Sigmoid colon (tissue), 7 donors: Measurements from ENCODE around the gene DACH1. TPM values are rescaled to one million over a fixed set of nuclear protein-coding genes. Genes with fewer than 3 reads are reported as not detected.

Experiments
- DNase-seq: peaks from one replicate; pipeline ENCODE4 v3.0.0-alpha.2; 2019
- H3K27ac ChIP-seq, 4 donors: fragments of 200-600 bp; sonication (generic); one replicate each; pipeline ENCODE4 v1.5.1; 2016 to 2019; ENCODE audit warnings: mild to moderate bottlenecking in 1 of 4
- H3K27me3 ChIP-seq, 3 donors: fragments of 200-600 bp; sonication (generic); one replicate each; pipeline ENCODE4 v1.5.1; 2019; ENCODE audit warnings: mild to moderate bottlenecking in 1 of 3
- H3K36me3 ChIP-seq, 4 donors: fragments of 200-600 bp; sonication (generic); one replicate each; pipeline ENCODE4 v1.5.1; 2016 to 2019
- H3K4me1 ChIP-seq, 4 donors: fragments of 200-600 bp; sonication (generic); one replicate each; pipeline ENCODE4 v1.5.1; 2017 to 2019
- H3K4me3 ChIP-seq, 4 donors: fragments of 200-600 bp; sonication (generic); one replicate each; pipeline ENCODE4 v1.5.1; 2017 to 2019; ENCODE audit warnings: mild to moderate bottlenecking in 2 of 4, moderate library complexity in 1 of 4
- H3K9me3 ChIP-seq, 4 donors: fragments of 200-600 bp in 3 of 4; sonication (generic) in 3 of 4; one replicate each; pipeline versions ENCODE4 v1.5.1 to v1.6.1; 2013 to 2019
- EP300 ChIP-seq, 4 donors: sonication (generic); formaldehyde crosslinking; IDR thresholded peaks; one replicate each; pipeline ENCODE4 v1.6.1; 2017; ENCODE audit warnings: antibody characterized with exemption in 4 of 4
- POLR2A ChIP-seq, 2 donors: fragments of 450-650 bp; IDR thresholded peaks; one replicate each; pipeline ENCODE4 v1.6.1; 2016; ENCODE audit warnings: antibody characterized with exemption in 2 of 2, mild to moderate bottlenecking in 2 of 2, moderate library complexity in 2 of 2
- POLR2AphosphoS5 ChIP-seq, 4 donors: sonication (generic); formaldehyde crosslinking; IDR thresholded peaks; one replicate each; pipeline ENCODE4 v1.6.1; 2017; ENCODE audit warnings: antibody characterized with exemption in 4 of 4
- WGBS, 2 donors: extraction: QIAGEN DNeasy Blood & Tissue Kit; methylation state at CpG; one replicate each; pipeline ENCODE4 v1.1.7; 2013; 5-methylcytosine and 5-hydroxymethylcytosine counted together
- intact Hi-C: fragments of 100-400 bp; cut with DNase I; formaldehyde crosslinking; loops from one replicate; pipeline ENCODE4 v1.15.1; 2023
- polyA plus RNA-seq, 3 donors: library from polyadenylated mRNA; stranded (reverse); fragments of 200-250 nt; gene quantifications; one replicate each; pipeline ENCODE4 v1.2.3, GENCODE V29; 2013
- total RNA-seq, 4 donors: library from RNA; depleted of rRNA; stranded (reverse); fragments of >200 nt; gene quantifications; one replicate each; pipeline ENCODE4 v1.1.0, GENCODE V29; 2016
- TF ChIP-seq, protein P1 (sequence below), 4 experiments: fragments of 450-650 bp in 3 of 4; fragments of 200-600 bp in 1 of 4; IDR thresholded peaks; one replicate each; pipeline ENCODE4 v1.5.1; 2016 to 2019; ENCODE audit warnings: antibody characterized with exemption in 4 of 4, mild to moderate bottlenecking in 3 of 4, moderate library complexity in 2 of 4
- donor health status: healthy with polysubstance abuse.
- donor health status: Bipolar disorder and iron deficiency.
- donor health status: healthy.

DACH1 gene
- total and polyA plus RNA-seq, 7 donors = 0.49 to 1.9 (median 1.6) TPM

DNA sequence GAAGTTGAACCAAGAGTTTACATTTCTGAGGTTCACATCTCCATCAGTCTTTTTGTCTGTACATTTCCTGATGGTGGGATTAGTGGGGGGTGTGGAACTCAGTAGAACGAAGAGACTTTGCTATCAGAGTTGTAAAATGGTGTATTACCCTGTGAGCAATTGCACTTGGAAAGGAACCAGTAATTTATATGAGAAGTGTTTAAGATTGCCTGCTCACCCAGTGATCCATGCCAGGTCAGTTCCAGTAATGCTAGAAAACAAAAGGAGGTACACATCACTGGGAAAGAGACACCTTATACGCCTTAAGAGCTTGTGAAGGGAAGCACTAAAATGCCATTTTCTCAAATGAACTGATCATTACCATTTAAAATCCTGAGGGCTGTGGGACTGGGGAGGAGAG lies 7.5 kb upstream of the DACH1 start:
- intact Hi-C loops = no loop called here
- no peak overlapping the region for H3K4me3 ChIP-seq
- no peak for DNase-seq
- H3K36me3 ChIP-seq = no peaks in the 10 kb centered on the region
- H3K27me3 ChIP-seq = peaks cover 0 to 12% (median 3%) of the 10 kb centered on the region in 3 donors
- no peaks in the 10 kb centered on the region for H3K4me1 ChIP-seq
- WGBS, 2 donors = 17 to 69% methylated on average over 2 of the region's 2 CpGs
- H3K9me3 ChIP-seq = no peaks in the 10 kb centered on the region
- H3K27ac ChIP-seq = no peak overlapping the region
- TF ChIP-seq POLR2A (IDR thresholded peaks at IDR 0.05) = no peak

DNA sequence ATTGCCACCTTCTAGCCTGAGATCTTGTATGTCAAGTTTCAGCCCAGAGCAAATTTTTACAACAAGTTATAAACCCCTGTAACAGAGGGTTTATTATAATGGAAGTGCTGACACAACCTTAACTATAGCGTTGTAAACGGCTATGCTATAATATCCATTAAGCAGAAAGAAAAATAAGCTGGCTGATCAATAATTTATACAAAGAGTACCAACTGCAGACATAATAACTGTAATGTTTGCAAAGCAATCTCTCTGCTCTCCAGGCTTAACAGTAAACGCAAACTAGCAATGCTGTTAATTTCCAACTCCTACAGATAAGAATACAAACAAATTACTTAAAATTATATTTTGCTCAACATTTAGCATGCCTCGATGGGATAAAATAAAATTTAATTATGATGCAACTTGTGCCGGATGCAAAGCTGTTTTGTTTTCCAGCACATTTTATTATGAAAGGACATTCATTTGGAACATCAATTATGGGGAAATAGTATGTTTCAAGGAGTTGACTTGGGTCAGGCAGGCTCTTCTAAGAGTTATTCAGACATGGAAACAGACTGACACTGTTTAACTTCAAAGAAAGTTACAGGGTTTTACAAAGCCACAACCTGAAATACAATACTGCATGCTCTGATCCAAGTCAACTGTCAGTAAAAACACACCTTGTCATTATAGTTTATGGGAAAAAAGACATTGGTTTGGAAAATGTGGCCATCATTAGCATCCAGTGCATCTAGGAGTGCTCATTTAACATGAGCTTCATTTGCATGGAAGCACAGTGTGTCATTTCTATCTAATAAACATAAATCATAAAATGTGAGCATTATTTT lies 6.6 kb upstream of the DACH1 start:
- intact Hi-C loops = no loop called here
- TF ChIP-seq, protein P1, sequence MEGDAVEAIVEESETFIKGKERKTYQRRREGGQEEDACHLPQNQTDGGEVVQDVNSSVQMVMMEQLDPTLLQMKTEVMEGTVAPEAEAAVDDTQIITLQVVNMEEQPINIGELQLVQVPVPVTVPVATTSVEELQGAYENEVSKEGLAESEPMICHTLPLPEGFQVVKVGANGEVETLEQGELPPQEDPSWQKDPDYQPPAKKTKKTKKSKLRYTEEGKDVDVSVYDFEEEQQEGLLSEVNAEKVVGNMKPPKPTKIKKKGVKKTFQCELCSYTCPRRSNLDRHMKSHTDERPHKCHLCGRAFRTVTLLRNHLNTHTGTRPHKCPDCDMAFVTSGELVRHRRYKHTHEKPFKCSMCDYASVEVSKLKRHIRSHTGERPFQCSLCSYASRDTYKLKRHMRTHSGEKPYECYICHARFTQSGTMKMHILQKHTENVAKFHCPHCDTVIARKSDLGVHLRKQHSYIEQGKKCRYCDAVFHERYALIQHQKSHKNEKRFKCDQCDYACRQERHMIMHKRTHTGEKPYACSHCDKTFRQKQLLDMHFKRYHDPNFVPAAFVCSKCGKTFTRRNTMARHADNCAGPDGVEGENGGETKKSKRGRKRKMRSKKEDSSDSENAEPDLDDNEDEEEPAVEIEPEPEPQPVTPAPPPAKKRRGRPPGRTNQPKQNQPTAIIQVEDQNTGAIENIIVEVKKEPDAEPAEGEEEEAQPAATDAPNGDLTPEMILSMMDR (IDR thresholded peaks at IDR 0.05) = no peak
- no peak for TF ChIP-seq EP300 (IDR thresholded peaks at IDR 0.05)
- no peak for TF ChIP-seq POLR2A (IDR thresholded peaks at IDR 0.05)
- no peak for TF ChIP-seq POLR2AphosphoS5 (IDR thresholded peaks at IDR 0.05)
- Histone ChIP-seq H3K4me1 (no peaks in the 10 kb centered on the region), H3K36me3 (no peaks in the 10 kb centered on the region), H3K4me3 (no peak overlapping the region), H3K27ac (no peak overlapping the region), H3K27me3 (peaks cover 0 to 16% (median 3%) of the 10 kb centered on the region in 3 donors), H3K9me3 (no peaks in the 10 kb centered on the region)
- DNase-seq = no peak
- WGBS, 2 donors = 18 to 63% methylated on average over 5 of the region's 5 CpGs

DNA sequence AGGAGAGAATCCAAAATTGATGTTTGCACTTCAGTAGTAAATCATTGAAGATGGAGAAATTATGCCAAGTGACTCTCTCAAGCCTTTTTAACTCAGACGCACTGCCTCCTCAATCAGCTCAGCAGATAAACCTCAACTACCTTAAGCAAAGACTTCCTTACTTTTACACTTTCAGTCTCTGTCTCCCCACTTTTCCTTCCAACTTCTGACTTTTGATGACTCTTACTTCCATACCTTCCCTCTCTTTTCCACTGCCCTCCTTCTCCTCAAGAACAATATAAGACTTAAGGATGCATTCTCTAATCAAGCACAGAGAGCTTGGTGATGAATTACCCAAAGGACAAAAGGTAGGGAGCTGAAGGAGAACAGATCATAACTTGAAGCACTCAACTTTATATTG lies 4.8 kb upstream of the DACH1 start:
- H3K36me3 ChIP-seq = no peaks in the 10 kb centered on the region
- H3K4me3 ChIP-seq = no peak overlapping the region
- H3K27ac ChIP-seq = no peak overlapping the region
- no peak for DNase-seq
- TF ChIP-seq EP300 (IDR thresholded peaks at IDR 0.05) (no peak), POLR2AphosphoS5 (IDR thresholded peaks at IDR 0.05) (no peak)
- no peaks in the 10 kb centered on the region for H3K9me3 ChIP-seq
- peaks cover 0 to 8% (median 2%) of the 10 kb centered on the region in 4 donors for H3K4me1 ChIP-seq
- intact Hi-C loops = no loop called here
- peaks cover 0 to 25% (median 3%) of the 10 kb centered on the region in 3 donors for H3K27me3 ChIP-seq
- 12 to 63% methylated on average over 1 of the region's 1 CpG for WGBS, 2 donors

DNA sequence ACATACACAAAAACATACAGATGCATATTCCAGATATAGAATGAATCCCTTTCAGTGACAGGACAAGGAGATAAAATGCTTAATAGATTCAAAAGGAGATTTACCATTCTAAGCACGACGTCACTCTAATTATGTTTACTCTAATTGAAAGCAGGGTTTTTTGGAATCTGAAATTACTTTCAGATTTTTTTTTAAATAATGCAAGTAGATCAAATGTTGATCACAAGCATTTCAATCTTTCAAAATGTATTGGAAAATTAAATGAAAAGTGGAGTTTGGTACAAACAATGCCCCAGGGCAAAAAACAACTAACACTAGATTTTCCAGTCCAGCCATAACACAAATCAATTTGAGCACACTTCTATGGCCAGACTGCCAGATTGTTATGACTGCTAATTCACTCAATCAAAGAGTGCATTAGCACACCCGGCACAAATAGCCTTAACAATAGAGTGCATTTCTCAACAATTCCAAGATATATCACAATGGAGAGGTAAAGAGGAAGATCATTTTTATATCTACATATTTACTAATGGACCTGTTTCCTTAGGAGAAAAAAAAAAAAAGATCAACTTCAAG lies 4.3 kb upstream of the DACH1 start:
- H3K36me3 ChIP-seq = no peaks in the 10 kb centered on the region
- intact Hi-C loops = no loop called here
- peaks cover 0 to 12% (median 2%) of the 10 kb centered on the region in 4 donors for H3K4me1 ChIP-seq
- DNase-seq = no peak
- H3K27ac ChIP-seq = no peak overlapping the region
- 47 to 69% methylated on average over 3 of the region's 3 CpGs for WGBS, 2 donors
- TF ChIP-seq, protein P1 (IDR thresholded peaks at IDR 0.05) = no peak
- TF ChIP-seq POLR2A (IDR thresholded peaks at IDR 0.05) (no peak), EP300 (IDR thresholded peaks at IDR 0.05) (no peak), POLR2AphosphoS5 (IDR thresholded peaks at IDR 0.05) (no peak)
- H3K9me3 ChIP-seq = no peaks in the 10 kb centered on the region
- H3K27me3 ChIP-seq = peaks cover 0 to 29% (median 3%) of the 10 kb centered on the region in 3 donors
- no peak overlapping the region for H3K4me3 ChIP-seq

DNA sequence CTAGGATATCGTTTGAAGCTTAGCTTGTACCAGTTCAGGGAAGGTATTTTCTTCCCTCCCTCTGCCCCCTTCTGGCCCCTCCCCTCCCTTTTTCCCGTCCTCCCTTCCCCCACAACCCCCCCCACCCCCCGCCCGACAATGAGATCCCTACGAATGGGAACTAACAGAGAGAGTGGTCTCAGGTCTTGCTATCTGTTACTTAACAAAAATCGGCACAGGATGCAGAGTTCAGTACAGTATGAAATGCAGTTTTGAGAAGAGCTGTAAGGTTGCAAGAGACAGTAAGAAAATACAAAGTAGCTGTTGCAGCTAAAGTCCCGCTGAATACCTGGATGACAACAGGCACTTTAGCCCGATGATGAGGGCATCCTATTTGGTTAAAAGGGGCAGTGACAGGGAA lies 3.1 kb upstream of the DACH1 start:
- intact Hi-C loops = no loop called here
- H3K27ac ChIP-seq = no peak overlapping the region
- WGBS, 2 donors = 53 to 63% methylated on average over 8 of the region's 8 CpGs
- H3K4me3 ChIP-seq = no peak overlapping the region
- DNase-seq = no peak
- peaks cover 0 to 22% (median 13%) of the 10 kb centered on the region in 4 donors for H3K4me1 ChIP-seq
- no peaks in the 10 kb centered on the region for H3K9me3 ChIP-seq
- peaks cover 10 to 40% (median 11%) of the 10 kb centered on the region in 3 donors for H3K27me3 ChIP-seq
- H3K36me3 ChIP-seq = no peaks in the 10 kb centered on the region
- TF ChIP-seq EP300 (IDR thresholded peaks at IDR 0.05) (no peak), POLR2AphosphoS5 (IDR thresholded peaks at IDR 0.05) (no peak), POLR2A (IDR thresholded peaks at IDR 0.05) (no peak)
- TF ChIP-seq, protein P1 (IDR thresholded peaks at IDR 0.05) = no peak
